Activated CD4-positive, alpha-beta T cell treated with anti-CD3 and anti-CD28 coated beads for 24 hours (primary cell): Measurements from ENCODE around the gene F2.
"Not testable (repeated sequence)": the region's sequence is repeated elsewhere in the genome, so short reads cannot be mapped to it uniquely, and the experiment has no call there.

Experiments
- DNase-seq, 2 donors: peaks; one replicate each; pipeline ENCODE4 v3.0.0-alpha.2; 2020; ENCODE audit warnings: low read depth in 2 of 2

Gene F2

GRCh38 chr11:46684367-46684766 lies 34.6 kb upstream of the F2 start:
- DNase-seq: no peak

DNA sequence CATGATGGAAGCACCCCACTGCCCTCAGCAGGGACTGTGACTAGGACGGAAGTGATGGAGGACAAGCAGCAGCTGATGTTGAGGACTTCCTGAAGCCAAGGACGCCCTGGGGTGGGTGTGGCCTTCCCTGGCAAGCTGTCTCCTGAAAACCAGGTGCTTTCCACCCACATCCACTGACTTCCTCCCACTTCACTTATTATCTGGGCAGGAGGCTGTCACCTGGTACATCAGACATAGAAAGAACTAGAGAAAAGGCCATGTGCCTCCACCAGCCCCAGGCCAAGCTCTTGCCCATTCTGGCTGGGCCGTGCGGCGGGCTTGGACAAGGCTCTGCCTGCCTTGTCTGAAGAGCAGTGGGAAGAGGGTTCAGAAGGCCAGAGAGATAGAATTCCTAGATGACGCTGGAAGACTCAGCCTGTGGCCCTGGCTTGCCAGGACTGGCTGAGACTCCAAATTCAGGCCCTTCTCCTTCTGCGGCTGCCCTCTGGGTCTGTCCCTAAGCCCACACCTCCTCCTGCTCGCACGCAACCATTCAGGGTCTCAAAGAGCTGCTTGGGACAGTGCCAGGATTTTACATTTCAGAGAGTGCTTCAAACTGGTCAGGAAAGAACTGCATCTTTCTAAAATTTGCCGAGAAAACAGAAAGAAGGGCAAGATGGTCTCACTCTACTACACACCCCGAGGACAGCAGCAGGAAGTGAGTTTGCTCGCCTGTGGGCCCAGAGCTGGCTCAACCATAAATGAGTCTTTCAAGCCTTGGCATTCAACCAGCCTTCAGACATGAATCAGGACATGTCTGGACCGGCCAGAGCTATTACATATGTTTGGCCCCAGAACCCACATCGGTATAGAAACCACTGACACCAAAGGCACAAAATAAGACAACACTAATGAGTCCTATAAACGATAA lies 31.9 kb upstream of the F2 start:
- no peak for DNase-seq

- no peak for DNase-seq
These were observed 28.3 kb upstream of the F2 start for GRCh38 chr11:46690702-46691101.

GRCh38 chr11:46692450-46692849 lies 26.6 kb upstream of the F2 start:
- DNase-seq: no peak

- DNase-seq: no peak
These were observed 25.4 kb upstream of the F2 start for GRCh38 chr11:46693597-46694012.

DNA sequence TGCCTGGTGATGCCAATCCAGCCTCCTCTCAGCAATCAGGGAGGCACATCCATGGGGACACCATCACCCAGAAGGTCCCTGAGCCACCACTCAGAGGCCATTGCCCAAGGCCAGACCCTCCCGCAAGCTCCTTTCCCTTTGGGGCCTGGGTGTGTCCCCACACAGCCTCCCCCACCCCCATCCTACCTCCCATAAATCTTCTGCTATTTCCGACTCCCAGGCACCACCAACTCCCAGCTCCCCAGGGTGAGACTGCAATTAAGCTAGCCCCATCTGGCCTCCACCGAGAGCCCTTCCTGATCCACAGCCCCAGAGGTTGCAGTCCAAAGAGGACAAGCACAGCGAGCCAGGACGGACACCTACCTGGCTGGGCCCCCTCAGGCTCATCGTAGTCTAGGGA lies 24.9 kb upstream of the F2 start:
- DNase-seq: no peak

DNA sequence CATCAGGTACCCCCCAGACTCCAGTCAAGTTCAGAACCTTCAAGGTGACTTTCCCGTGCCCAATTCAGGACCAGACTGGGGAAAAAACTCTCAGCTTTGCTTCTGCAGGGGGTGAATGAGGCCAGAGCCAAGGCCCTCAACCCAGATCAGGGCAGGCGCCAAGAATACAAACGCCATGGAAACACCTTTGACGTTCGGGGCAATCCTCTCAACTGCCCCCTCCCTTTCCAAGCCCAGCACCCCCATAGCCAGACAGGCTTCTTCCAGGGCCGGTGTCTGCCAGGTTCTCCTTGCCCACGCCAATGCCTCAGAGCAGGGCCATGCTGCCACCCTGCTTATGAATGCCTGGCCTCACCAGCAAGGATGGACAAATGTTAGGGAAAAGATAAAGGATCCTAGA lies 24.4 kb upstream of the F2 start:
- DNase-seq: no peak

- DNase-seq: no peak
These were observed 23.4 kb upstream of the F2 start for GRCh38 chr11:46695345-46696211.

DNA sequence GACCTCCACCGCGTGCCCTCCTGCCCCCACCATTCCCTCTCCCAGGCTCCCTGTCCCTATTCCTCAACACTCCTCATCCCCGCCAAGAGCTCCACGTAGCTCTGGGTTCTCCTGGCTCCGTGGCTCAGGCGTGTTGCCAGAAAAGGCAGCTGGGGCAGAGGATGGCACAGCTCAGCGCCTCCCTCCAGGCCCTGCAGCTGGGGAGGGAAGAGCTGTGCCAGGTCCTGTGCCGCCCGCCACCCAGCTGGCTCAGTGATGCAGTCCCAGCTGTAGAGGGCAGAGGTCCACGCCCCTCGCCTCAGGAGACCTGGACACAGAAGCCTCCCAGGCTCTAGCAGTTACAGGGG lies 22.8 kb upstream of the F2 start:
- no peak for DNase-seq

GRCh38 chr11:46697303-46697702 lies 21.7 kb upstream of the F2 start:
- no peak for DNase-seq

- DNase-seq: no peak
These were observed 21.3 kb upstream of the F2 start for GRCh38 chr11:46697723-46698122.

DNA sequence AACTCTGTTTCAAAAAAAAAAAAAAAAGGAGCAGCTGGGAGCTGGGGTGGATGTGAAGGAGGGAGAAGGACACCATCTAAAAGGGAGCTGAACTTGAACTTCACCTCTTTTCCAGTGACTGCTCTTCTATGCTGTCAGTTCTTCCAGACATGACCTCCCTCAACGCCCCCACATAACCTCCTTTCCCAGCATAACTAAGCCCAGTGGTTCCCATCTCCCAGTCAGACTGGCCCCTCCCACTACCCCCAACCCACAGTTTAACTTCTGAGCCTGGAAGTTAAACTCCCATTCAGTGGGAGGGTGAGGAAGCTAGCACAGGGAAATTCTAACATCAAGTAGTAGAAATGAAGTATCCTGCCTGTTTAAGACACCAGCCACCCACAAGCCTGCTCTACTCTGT lies 20.4 kb upstream of the F2 start:
- DNase-seq: no peak

DNA sequence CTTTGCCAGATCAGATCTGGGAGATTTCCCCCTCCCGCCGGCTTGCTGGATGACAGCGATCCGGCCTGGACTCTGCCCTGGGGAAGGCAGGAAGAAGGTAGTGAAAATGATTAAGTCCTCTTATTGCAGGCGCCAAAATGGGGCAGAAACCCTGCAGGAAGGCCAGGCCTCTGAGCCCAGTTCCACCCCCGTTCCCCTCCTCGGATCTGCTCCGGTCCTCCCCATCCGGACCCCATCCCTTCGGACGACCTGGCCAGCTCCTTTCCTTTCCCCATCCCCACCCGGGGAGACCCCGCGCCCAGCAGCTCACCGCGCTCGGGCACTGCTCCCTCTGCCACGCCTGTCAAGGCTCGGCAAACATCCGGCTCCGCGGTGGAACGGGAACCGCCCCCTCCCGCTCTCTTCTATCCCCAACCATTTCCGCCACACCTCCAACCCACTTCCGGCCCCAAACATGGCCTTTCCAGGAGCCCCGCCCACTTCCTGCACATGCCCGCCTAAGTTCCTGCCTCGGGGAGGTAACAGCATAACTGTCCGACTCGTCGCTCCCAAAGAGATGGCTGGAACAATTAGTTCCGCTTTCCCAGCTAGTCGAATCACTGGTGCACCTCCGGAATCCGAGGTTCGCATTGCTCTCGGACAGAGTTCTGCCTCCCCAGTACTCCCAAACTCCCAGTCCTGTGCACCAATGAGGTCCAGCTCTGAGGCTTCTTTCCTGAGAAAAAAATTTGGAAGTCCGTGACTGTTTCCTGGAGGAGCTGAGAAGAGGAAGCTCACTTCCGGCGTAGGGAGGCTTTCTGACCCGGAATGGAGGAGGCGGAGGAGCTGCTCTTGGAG lies 18.6 kb upstream of the F2 start, which contains the start of the genes ARHGAP1 and ZNF408:
TSS of gene ARHGAP1 (minus strand) at position 379 of the 837 bp plus-strand sequence. CDS start 4,512 bp downstream, outside the sequence.
TSS of gene ZNF408 (plus strand) at position 791 of the 837 bp plus-strand sequence. CDS start at position 808, 17 bp downstream.
- peak; percentile 97 to 99 for DNase-seq

GRCh38 chr11:46701078-46701654 lies 17.8 kb upstream of the F2 start:
- DNase-seq: no peak

- no peak for DNase-seq
These were observed 13.8 kb upstream of the F2 start for GRCh38 chr11:46705070-46705688.

- DNase-seq: no peak
These were observed 12.1 kb upstream of the F2 start for GRCh38 chr11:46706886-46707285.

- DNase-seq: not testable (repeated sequence)
These were observed 9.7 kb upstream of the F2 start for GRCh38 chr11:46709351-46709750.

DNA sequence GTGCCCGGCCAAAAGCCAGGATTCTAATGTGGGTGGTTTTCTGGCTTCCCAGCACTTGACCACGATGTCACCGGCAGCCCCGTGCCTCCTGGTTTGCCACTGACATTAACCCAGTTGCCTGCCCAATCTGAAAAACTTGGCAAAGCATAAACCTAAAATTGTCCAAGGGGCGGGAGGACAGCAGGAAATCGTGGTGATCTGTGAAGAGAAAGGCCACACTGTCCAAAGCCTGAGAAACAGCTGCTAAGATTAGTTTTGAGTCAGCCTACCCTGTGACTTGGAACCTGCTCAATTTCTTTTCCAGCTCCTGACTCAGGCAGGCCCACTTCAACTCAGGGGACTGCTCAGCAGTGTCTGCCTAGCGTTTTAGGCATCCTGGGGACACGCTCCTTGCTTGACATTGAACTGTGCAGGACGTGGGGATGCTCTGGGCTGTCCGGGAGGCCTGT lies 8.2 kb upstream of the F2 start:
- no peak for DNase-seq

DNA sequence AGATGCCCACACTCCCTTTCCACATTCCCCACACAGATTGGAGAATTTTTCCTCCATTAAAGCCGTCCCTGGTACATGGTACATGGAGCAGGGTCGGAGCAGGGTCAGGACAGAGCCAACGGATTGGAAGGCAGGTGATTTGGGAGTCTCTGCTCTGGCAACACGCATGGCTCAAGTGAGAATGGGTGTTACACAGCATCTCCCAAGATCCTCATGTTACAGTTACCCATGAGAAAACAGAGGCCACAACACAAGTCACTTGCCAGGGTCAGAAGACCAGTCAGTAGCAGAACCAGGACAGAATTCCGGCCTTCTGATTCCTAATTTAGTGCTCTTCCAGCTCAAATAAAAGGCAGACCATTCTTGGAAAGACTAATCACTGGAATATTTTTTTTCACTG lies 7.7 kb upstream of the F2 start:
- no peak for DNase-seq

GRCh38 chr11:46712874-46713576 lies 6.0 kb upstream of the F2 start:
- no peak for DNase-seq
